NT2/D1 (cell line): ENCODE results near the gene ENO3.
A peak's percentile ranks its signal among the peaks of the same experiment; 100 is the strongest.
"Not testable (repeated sequence)": the region's sequence is repeated elsewhere in the genome, so short reads cannot be mapped to it uniquely, and the experiment has no call there.

Experiments
- DNase-seq: peaks from one replicate; pipeline ENCODE4 v3.0.0-alpha.2; 2011; ENCODE audit warnings: low read depth, low spot score
- H3K27me3 ChIP-seq: 2 replicates; pipeline ENCODE4 v1.6.0; 2011; ENCODE audit warnings: mild to moderate bottlenecking; ENCODE audit not compliant: insufficient read length, insufficient read depth
- H3K36me3 ChIP-seq: 2 replicates; pipeline ENCODE4 v1.6.1; 2011; ENCODE audit warnings: mild to moderate bottlenecking, low read length, mixed read lengths; ENCODE audit not compliant: insufficient read depth, insufficient read length
- H3K4me1 ChIP-seq: 2 replicates; pipeline ENCODE4 v1.5.1; 2011; ENCODE audit not compliant: insufficient read depth, insufficient read length
- H3K4me3 ChIP-seq: 2 replicates; pipeline ENCODE4 v1.5.1; 2011; ENCODE audit warnings: low read depth; ENCODE audit not compliant: insufficient read length
- H3K9ac ChIP-seq: 2 replicates; pipeline ENCODE4 v1.6.0; 2011; ENCODE audit warnings: low read depth; ENCODE audit not compliant: insufficient read length
- H3K9me3 ChIP-seq: 2 replicates; pipeline ENCODE4 v1.5.1; 2011; ENCODE audit warnings: mild to moderate bottlenecking, low read length; ENCODE audit not compliant: insufficient read depth
- SUZ12 ChIP-seq: IDR thresholded peaks from 2 replicates; pipeline ENCODE4 v1.6.1; 2011; ENCODE audit not compliant: insufficient read length, insufficient read depth; ENCODE audit errors: extremely low read depth
- YY1 ChIP-seq: IDR thresholded peaks from 2 replicates; pipeline ENCODE4 v1.6.1; 2011; ENCODE audit not compliant: insufficient read length, insufficient read depth
- ZNF274 ChIP-seq: IDR thresholded peaks from 2 replicates; pipeline ENCODE4 v1.6.1; 2011; ENCODE audit warnings: mild to moderate bottlenecking, low read depth, low read length

Gene ENO3

DNA sequence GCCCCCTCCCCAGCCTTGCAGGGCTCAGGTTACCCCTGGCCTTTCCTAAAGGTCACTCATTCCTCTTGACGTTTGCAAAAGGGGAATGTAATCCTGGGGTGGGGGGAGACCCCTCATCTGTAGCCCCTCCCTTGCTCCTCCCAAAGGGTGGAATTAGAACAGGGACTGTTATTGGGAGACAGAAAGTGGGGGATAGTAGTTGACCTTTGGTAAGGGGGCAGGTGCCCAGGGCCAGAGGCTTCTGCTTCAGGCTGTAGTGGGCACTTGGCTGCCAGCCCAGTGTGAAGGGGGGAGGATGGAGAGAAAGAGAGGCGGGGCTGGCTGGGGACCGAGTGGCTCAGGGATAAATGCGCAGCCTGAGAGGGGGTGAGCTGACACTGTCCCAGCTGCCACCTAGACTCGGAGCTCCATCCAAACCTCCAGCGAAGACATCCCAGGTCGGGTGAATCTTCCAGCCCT is at the start of gene ENO3:
TSS of gene ENO3 (plus strand) at position 374 of the 459 bp plus-strand sequence. CDS start 711 bp downstream, outside the sequence.
- no peak for DNase-seq
- Histone ChIP-seq H3K27me3 (no peaks in the 10 kb centered on the region), H3K9ac (peak within 1 kb of the TSS; percentile 93), H3K36me3 (peaks cover 32% of the 10 kb centered on the region), H3K4me3 (peak within 1 kb of the TSS; percentile 70), H3K4me1 (peaks cover 5% of the 10 kb centered on the region), H3K9me3 (no peaks in the 10 kb centered on the region)
- TF ChIP-seq YY1, result no peak

DNA sequence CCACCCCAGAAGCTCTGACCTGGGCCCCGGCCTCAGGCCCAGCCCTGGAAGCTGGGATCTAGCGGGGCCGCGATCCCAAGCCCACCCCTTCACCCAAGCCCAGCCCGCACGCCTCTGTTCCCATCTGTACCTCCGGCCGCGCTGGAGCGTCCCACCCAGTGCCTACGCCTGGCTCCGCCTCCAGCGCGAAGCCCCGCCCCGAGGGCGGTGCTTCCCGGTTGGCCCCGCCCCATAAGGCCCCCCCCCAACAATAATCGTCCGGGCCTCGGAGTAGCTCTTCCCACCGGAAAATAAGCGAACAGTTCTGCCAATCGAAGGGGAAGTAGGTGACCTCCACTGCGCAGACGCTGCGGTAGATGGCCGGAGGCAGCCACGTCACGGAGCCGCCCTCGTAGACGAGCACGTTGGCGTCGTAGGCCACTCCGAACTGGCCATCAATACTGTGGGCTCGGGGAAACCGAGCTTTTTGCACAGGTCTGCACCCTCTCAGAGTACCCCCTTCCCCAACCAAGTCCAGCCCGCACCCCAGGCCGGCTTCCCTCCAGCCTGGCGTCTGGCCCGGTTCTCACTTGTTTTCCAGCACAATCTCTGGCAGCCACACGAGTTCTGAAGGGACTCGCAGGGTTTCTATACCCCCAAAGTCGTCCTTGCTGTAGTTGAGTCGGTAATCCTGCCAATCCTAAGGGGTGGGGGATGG is 49.1 kb upstream of the ENO3 start:
- Histone ChIP-seq H3K4me1 (peaks cover 8% of the 10 kb centered on the region), H3K9me3 (no peaks in the 10 kb centered on the region), H3K27me3 (no peaks in the 10 kb centered on the region), H3K9ac (no peak overlapping the region), H3K36me3 (peaks cover 21% of the 10 kb centered on the region), H3K4me3 (no peak overlapping the region)
- TF ChIP-seq SUZ12, result no peak
- TF ChIP-seq ZNF274, result no peak
- no peak for TF ChIP-seq YY1
- DNase-seq, result no peak

DNA sequence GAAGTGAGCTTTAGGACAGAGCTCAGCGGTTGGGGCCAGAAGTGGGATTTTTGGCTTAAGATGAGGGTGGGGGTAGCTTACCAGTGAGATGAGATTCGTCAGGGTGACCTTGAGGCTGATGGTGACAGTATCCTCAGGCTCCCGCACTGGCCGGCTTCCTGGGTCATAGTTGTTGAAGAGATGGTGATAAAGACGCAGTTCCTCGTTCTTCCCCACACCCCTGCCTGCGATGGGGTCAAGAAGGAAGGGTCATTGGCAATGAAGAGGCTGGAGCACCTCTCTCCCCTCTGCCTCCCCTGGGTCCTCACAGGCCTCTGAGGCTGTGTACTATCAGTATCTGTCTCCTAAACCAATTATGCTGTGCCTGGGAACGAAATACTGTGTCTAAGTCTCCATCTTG is 48.4 kb upstream of the ENO3 start:
- Histone ChIP-seq H3K9ac (peak overlapping the region; percentile 25), H3K4me3 (no peak overlapping the region)
- DNase-seq, result no peak

DNA sequence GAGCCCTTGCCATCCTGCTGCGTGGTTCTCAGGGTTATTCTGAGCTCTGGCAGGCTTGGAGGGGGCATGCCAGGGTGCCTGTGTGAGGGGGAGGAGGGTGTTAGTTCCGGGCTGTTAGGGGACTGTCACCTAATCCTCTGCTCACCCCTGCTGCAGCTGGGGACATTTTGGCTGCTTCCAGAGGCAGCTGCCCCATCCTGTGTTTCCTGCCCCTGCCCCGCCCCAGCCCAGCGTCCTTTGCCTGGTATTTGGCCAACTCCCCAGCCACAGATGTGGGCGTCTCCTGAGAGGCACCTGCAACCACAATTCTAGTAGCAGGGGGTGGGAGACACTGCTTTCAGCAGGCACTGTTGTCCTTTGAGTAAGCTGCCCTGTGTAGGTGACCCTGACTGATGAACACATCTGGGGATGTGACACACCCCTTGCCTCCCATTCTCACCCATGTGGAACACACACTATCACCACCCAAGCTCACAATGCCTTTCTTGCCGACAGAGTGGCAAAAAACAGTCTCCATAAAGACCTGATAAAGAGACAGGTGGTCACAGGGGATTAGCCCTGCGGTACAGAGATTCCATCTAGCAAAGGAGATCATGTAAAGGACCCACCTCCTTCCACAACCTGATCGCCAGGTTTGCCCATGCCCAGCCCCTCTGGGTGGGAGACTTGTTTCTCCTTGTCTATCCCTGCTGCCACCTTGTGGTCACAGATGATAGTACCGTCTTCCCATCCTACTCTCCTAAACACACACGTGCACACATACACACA is 47.7 kb upstream of the ENO3 start, which contains the start of gene CHRNE:
TSS of gene CHRNE (minus strand) at position 48 of the 768 bp plus-strand sequence. CDS start at position 13, 35 bp downstream.
- DNase-seq, result peak; percentile 63
- H3K9ac ChIP-seq, result peak within 1 kb of the TSS; percentile 25
- H3K9me3 ChIP-seq, result no peaks in the 10 kb centered on the region
- no peaks in the 10 kb centered on the region for H3K27me3 ChIP-seq
- H3K36me3 ChIP-seq, result peaks cover 17% of the 10 kb centered on the region
- no peak within 1 kb of the TSS for H3K4me3 ChIP-seq
- peaks cover 6% of the 10 kb centered on the region for H3K4me1 ChIP-seq
- no peak for TF ChIP-seq YY1
- TF ChIP-seq ZNF274, result no peak
- no peak for TF ChIP-seq SUZ12

More for the DNA sequence above, 48.4 kb upstream of the ENO3 start:
- Histone ChIP-seq H3K9me3 (no peaks in the 10 kb centered on the region), H3K27me3 (no peaks in the 10 kb centered on the region), H3K4me1 (peaks cover 4% of the 10 kb centered on the region), H3K36me3 (peaks cover 17% of the 10 kb centered on the region)
- TF ChIP-seq ZNF274, result no peak
- TF ChIP-seq SUZ12, result no peak

DNA sequence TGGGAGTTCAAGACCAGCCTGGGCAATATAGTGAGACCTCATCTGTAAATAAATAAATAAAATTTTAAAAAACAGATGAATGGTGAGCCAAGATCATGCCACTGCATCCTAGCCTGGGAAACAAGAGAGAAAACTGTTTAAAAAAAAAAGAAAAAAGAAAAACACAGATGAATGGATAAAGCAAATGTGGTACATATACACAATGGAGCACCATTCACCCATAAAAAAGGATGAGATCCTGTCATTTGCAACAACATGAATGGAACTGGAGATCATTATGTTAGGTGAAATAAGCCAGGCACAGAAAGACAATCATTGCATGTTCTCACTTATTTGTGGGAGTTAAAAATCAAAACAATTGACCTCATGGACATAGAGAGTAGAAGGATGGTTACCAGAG is 44.3 kb upstream of the ENO3 start:
- not testable (repeated sequence) for DNase-seq, H3K9me3 ChIP-seq, H3K27me3 ChIP-seq, H3K36me3 ChIP-seq, H3K9ac ChIP-seq, H3K4me3 ChIP-seq
- peaks cover 13% of the 10 kb centered on the region for H3K4me1 ChIP-seq

DNA sequence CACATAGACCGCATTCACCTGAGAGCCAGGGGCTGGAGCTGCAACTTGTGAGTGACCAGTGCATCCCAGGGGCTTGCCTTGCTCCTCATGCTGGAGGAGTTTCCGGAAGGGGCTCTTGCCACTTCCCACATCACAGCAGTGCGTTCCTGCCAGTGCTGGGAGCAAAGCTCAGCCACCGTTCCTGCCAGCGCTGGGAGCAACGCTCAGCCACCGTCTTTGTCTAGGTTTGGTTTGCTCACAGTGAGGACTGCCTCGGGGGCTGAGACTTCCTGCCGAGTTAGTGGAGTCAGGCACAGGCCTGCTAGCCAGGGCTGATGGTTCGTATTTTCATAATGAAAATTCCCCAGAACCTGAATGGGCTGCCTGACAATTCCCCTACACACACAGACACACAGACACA is 42.6 kb upstream of the ENO3 start:
- H3K36me3 ChIP-seq, result no peaks in the 10 kb centered on the region
- TF ChIP-seq YY1 (no peak), ZNF274 (no peak), SUZ12 (no peak)
- H3K4me1 ChIP-seq, result peaks cover 11% of the 10 kb centered on the region
- no peaks in the 10 kb centered on the region for H3K9me3 ChIP-seq
- H3K27me3 ChIP-seq, result no peaks in the 10 kb centered on the region
- peak overlapping the region; percentile 58 for H3K9ac ChIP-seq
- DNase-seq, result no peak
- H3K4me3 ChIP-seq, result no peak overlapping the region

DNA sequence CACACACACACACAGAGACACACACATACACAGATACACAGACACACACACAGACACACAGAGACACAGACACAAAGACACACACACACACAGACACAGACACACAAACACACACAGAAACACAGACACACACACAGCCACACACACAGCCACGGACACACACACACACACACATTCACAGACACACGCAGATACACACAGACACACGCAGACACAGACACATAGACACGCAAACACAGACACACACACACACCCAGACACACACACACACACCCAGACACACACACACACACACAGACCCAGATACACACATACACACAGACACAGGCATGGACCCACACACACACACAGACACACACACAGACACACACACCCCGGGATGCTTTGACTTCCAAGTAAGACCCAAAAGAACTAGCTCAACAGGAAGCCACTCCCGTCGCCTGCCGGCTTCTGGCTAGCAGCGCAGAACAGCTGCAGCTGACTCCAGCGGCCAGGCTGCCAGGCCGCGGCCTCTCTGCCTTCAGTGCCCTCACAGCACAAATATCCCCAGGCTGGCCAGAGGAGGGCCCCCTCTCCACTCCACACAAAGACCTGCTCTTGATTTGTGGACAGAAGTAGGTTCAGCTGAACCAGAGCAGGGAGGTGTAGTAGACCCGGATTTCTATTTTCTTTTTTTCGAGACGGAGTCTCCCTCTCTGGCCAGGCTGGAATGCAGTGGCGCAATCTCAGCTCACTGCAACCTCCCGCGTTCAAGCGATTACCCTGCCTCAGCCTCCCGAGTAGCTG is 42.0 kb upstream of the ENO3 start:
- Histone ChIP-seq H3K27me3 (no peaks in the 10 kb centered on the region), H3K9me3 (no peaks in the 10 kb centered on the region), H3K36me3 (no peaks in the 10 kb centered on the region), H3K9ac (peak overlapping the region; percentile 58), H3K4me3 (no peak overlapping the region), H3K4me1 (peaks cover 9% of the 10 kb centered on the region)
- peak; percentile 71 for DNase-seq
- TF ChIP-seq SUZ12 (no peak), YY1 (no peak), ZNF274 (no peak)
